Neural crest cell (in vitro differentiated cells): ENCODE data around the gene PPP4R1. TPM values are rescaled to one million over a fixed set of nuclear protein-coding genes. Genes with fewer than 3 reads are reported as not detected.

Source experiments
- DNase-seq: peaks from one replicate; pipeline ENCODE4 v3.0.0; 2021; ENCODE audit warnings: low read depth, mixed read lengths, low spot score
- H3K27ac Mint-ChIP-seq: one replicate; pipeline ENCODE4 v1.8.0; 2021; ENCODE audit warnings: mild to moderate bottlenecking, mixed read lengths; ENCODE audit not compliant: unreplicated experiment
- H3K27me3 Mint-ChIP-seq: 2 replicates; pipeline ENCODE4 v1.8.0; 2021; ENCODE audit warnings: low read depth, mild to moderate bottlenecking, mixed read lengths
- H3K36me3 Mint-ChIP-seq: 2 replicates; pipeline ENCODE4 v1.8.0; 2021; ENCODE audit warnings: low read depth, mild to moderate bottlenecking, mixed read lengths
- H3K4me1 Mint-ChIP-seq: 2 replicates; pipeline ENCODE4 v1.8.0; 2021; ENCODE audit warnings: mixed read lengths
- H3K4me3 Mint-ChIP-seq: one replicate; pipeline ENCODE4 v1.8.0; 2021; ENCODE audit warnings: mild to moderate bottlenecking, mixed read lengths
- H3K9me3 Mint-ChIP-seq: 2 replicates; pipeline ENCODE4 v1.8.0; 2021; ENCODE audit warnings: mixed read lengths
- CTCF ChIP-seq: fragments of 200-600 bp; sonication (generic); conservative IDR thresholded peaks from 2 replicates; pipeline ENCODE4 v1.5.0; 2021; ENCODE audit warnings: antibody characterized with exemption, mild to moderate bottlenecking
- total RNA-seq: library from RNA; stranded (reverse); gene quantifications from 2 replicates; pipeline ENCODE4 v1.2.1, GENCODE V29; 2021

The PPP4R1 gene
- total RNA-seq, 1 donor from 2014 or later = 138 TPM

- H3K27me3 Mint-ChIP-seq = no peaks in the 10 kb centered on the region
- no peak overlapping the region for H3K4me3 Mint-ChIP-seq
- TF ChIP-seq CTCF = no peak
- no peak for DNase-seq
- no peak overlapping the region for H3K27ac Mint-ChIP-seq
- H3K36me3 Mint-ChIP-seq = no peaks in the 10 kb centered on the region
- peaks cover 9% of the 10 kb centered on the region for H3K9me3 Mint-ChIP-seq
- peaks cover under 1% of the 10 kb centered on the region for H3K4me1 Mint-ChIP-seq
Observed at GRCh38 chr18:9637036-9637767, 22.8 kb upstream of the PPP4R1 start.

GRCh38 chr18:9634856-9635255 lies 20.5 kb upstream of the PPP4R1 start:
- Mint-ChIP-seq H3K4me1 (no peaks in the 10 kb centered on the region), H3K9me3 (peaks cover 9% of the 10 kb centered on the region), H3K27me3 (no peaks in the 10 kb centered on the region), H3K4me3 (no peak overlapping the region), H3K27ac (no peak overlapping the region), H3K36me3 (no peaks in the 10 kb centered on the region)
- no peak for TF ChIP-seq CTCF
- no peak for DNase-seq

GRCh38 chr18:9631814-9632496 lies 17.6 kb upstream of the PPP4R1 start:
- no peaks in the 10 kb centered on the region for H3K27me3 Mint-ChIP-seq
- peaks cover 8% of the 10 kb centered on the region for H3K4me1 Mint-ChIP-seq
- no peak overlapping the region for H3K4me3 Mint-ChIP-seq
- H3K9me3 Mint-ChIP-seq = peaks cover 9% of the 10 kb centered on the region
- no peak for TF ChIP-seq CTCF
- DNase-seq = no peak
- no peak overlapping the region for H3K27ac Mint-ChIP-seq
- H3K36me3 Mint-ChIP-seq = no peaks in the 10 kb centered on the region

GRCh38 chr18:9630444-9630843 lies 16.1 kb upstream of the PPP4R1 start:
- DNase-seq = no peak
- TF ChIP-seq CTCF = no peak
- H3K27ac Mint-ChIP-seq = no peak overlapping the region

GRCh38 chr18:9629709-9630108 lies 15.3 kb upstream of the PPP4R1 start:
- Mint-ChIP-seq H3K4me3 (no peak overlapping the region), H3K4me1 (peaks cover 8% of the 10 kb centered on the region), H3K27me3 (no peaks in the 10 kb centered on the region), H3K9me3 (no peaks in the 10 kb centered on the region), H3K27ac (no peak overlapping the region), H3K36me3 (no peaks in the 10 kb centered on the region)
- TF ChIP-seq CTCF = no peak
- no peak for DNase-seq

More at GRCh38 chr18:9630444-9630843, 16.1 kb upstream of the PPP4R1 start:
- no peaks in the 10 kb centered on the region for H3K36me3 Mint-ChIP-seq
- no peak overlapping the region for H3K4me3 Mint-ChIP-seq
- no peaks in the 10 kb centered on the region for H3K27me3 Mint-ChIP-seq
- H3K4me1 Mint-ChIP-seq = peaks cover 8% of the 10 kb centered on the region
- H3K9me3 Mint-ChIP-seq = peaks cover 4% of the 10 kb centered on the region
